NCI-H1694 treated with DMSO at 0.1 percent for 48 hours (cell line): ENCODE measurements around the gene BEND7.
"Not testable (repeated sequence)": the region's sequence is repeated elsewhere in the genome, so short reads cannot be mapped to it uniquely, and the experiment has no call there.

ENCODE experiments used
- DNase-seq: peaks from one replicate; lab custom pipeline; 2025; lab: John Stamatoyannopoulos, UW

The BEND7 gene

DNA sequence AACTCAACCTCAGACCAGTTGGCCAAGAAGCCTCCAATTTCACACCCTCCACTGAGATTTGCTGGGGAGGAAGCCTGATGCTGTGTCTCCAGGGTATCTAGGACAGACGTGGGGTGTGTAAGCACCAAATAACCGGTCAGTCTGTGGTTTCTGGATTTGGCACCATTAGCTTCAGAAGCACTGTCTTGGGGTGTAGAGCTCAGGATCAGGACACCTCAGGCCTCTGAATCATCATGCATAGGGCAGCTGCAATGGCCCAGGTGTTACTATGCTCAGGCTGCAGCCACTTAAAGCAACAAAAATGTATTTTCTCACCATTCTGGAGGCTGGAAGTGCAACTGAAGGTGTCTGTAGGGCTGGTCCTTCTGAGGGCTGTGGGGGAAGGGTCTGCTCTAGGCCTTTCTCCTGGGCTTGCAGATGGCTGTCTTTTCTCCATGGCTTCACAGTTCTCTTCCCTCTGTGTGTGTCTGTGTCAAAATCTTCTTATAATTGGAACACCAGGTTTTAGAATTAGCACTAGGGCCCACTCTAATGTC is 107.4 kb downstream of the BEND7 start:
- DNase-seq: no peak

DNA sequence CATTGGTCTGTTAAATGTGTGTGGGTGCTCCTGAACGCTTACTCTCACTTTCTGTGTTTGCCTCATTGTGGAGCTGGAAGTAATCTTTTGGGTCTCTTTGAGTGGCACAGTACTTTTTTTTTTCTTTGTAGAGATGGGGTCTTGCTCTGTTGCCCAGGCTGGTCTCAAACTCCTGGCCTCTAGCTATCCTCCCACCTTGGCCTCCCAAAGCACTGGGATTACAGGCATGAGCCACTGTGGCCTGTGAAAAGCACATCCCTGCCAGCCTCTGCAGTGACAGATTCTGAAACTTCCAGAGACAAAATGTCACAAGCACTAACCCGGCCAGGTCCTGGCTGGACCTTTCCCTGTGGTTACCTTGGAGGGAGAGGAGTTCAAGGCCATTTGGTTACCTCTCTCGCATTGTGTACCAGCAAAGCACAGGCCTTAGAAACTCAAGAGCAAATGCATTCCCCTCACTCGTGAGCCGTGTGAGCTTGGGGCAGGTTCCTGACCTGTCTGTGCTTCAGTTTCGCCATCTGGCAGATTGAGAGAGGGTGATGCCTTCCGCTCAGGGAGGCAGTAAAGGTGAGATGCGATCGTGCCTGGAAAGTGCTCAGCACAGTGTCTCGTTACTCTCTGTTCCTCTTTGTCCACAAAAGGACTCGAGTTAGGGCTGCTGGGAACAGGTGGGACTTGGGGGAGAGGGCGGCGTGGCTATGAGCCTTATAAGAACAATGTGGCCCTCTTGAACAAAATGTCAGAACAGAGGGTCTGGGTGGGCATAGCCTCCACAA is 108.1 kb downstream of the BEND7 start:
- no peak for DNase-seq

GRCh38 chr10:13417459-13418126 is 111.2 kb downstream of the BEND7 start:
- no peak for DNase-seq

- no peak for DNase-seq
Measured at GRCh38 chr10:13416760-13417159, 112.1 kb downstream of the BEND7 start.

GRCh38 chr10:13414855-13415254 is 114.0 kb downstream of the BEND7 start:
- DNase-seq: no peak

DNA sequence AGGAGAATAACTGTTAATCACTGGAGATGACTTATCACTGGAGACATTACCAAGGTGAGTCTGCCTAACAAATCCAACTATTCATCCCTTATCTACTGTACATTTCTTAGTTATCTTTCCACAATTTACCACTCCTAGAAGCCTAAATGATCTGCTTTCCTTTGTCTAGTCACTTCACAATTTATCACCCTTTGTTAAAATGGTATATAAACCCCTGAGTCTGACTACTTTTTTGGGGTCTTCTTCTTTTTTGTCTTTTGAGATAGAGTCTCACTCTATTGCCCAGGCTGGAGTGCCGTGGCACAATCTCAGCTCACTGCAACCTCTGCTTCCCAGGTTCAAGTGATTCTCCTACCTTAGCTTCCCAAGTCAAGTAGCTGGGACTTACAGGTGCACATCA is 114.7 kb downstream of the BEND7 start:
- no peak for DNase-seq

GRCh38 chr10:13412894-13413293 is 115.9 kb downstream of the BEND7 start:
- DNase-seq: no peak

- no peak for DNase-seq
Measured at GRCh38 chr10:13404791-13405190, 124.0 kb downstream of the BEND7 start.

GRCh38 chr10:13404305-13404759 is 124.5 kb downstream of the BEND7 start:
- DNase-seq: no peak

DNA sequence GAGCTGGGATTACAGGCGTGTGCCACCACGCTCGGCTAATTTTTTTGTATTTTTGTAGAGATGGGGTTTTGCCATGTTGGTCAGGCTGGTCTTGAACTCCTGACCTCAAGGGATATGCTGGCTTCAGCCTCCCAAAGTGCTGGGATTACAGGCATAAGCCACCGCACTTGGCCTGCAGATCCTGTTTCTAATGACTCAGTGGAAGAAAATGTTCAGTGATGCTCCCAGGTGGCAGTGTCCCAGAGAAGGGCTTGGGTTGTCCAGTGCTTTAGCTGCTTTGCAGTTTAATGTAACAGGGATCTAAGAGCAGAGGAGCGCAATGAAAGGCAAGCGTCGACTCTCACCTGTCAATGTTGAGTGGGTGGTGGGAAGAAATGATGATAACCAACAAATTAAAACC is 125.4 kb downstream of the BEND7 start:
- DNase-seq: not testable (repeated sequence)

DNA sequence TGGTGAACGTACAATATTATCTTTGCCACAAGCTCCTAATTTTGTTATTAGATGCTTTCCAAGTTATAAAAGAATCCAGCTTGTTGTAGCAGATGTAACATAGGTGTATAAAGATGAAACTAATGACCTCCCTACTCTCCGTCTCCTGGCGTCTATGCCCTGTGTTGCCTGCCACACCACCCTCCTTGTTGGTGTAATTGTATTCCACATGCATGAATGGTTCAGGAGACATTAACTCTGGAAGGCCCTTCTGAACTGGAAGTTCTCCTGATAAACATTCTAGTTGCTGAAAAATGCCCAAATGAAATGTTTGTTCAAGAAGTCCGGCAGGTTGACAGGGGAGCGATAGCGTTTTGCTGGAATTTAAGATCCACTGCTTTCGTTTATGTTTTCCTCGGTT is 126.8 kb downstream of the BEND7 start:
- DNase-seq: no peak

DNA sequence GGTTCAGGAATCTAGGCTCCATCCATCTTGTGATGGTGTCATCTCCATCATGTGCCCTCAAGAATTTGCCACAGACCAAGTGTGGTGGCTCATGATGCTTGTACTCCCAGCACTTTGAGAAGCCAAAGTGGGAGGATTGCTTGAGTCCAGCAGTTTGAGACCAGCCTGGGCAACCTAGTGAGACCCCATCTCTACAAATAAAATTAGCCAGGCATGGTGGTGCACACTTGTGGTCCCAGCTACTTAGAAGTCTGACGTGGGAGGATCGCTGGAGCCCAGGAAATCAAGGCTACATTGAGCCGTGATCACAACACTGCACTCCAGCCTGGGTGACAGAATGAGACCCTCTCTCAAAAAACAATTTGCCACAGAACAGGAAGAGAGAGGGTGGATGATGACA is 127.7 kb downstream of the BEND7 start:
- no peak for DNase-seq

DNA sequence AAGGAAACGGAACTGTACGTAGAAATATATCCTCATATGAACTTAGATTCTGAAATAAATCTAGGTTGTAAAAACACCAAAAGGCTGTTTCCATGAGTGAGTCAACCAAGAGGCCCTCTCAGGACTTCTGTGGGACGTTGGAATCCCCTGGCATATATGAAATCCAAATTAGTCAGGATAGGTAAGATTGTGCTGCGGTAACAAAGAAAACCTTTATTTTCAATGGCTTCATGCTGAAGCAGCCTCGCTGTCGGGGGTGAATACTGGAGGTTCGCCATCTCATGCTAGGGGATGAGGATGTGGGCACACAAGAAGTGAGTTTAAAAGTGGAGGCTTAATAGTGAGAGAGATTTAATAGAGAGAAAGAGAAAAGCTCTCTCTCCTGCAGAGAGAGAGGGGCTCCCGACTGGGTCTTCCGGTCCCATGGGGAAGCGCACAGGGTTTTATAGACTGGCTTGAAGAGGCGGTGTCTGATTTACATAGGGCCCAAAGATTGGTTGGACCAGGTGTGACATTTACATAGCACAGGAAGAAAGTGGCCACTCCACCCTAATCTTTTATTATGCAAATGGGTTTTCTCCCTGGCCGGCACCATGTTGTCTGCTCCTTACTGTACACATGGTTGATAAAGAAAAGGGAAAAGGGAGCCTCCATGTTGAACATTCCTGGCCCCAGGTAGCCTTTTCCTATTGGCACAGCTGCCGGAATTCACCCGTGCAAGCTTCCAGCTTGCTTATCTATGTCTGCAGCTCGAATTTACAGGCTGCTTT is 128.4 kb downstream of the BEND7 start:
- DNase-seq: no peak

- no peak for DNase-seq
Measured at GRCh38 chr10:13399752-13400151, 129.1 kb downstream of the BEND7 start.

DNA sequence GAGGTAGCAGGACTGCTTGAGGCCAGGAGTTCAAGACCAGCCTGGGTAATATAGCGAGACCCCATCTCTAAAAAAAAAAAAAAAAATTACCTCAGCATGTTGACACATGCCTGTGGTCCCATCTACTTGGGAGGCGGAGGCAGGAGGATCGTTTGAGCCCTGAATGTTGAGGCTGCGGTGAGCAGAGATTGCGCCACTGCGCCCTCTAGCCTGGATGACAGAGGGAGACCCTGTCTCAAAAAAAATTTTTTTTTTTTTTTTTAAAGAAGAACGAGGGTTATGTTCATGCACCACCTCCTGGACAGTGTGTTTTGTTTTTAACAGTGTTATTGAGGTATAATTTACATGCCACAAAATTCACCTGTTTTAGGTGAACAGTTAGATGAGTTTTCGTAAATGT is 129.6 kb downstream of the BEND7 start:
- DNase-seq: no peak

DNA sequence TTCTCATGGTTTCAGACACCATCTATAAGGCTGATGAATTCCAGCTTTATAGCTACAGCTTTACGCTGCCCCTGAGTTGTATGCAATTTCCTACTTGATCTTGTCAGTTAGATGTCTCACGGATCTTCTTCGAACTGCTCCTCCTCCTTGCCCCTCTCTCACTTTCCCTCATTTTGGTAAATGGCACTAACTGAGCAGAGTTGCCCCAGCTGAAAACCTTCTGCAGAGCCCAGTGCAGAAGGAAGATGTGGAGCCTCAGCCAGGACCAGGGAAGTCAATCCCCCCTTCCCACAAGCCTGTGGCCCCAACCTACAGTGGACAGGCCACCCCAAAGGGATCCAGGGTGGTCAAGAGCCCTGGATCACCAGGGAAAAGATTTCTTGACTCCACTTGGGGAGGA is 131.8 kb downstream of the BEND7 start:
- DNase-seq: no peak

GRCh38 chr10:13396369-13396768 is 132.4 kb downstream of the BEND7 start:
- DNase-seq: no peak

GRCh38 chr10:13395540-13395939 is 133.3 kb downstream of the BEND7 start:
- no peak for DNase-seq

GRCh38 chr10:13393640-13394039 is 135.2 kb downstream of the BEND7 start:
- no peak for DNase-seq

- DNase-seq: no peak
Measured at GRCh38 chr10:13392701-13393100, 136.1 kb downstream of the BEND7 start.
